Cortex of kidney (tissue), 1 donor: ENCODE results near the gene HLTF.
A peak's percentile ranks its signal among the peaks of the same experiment; 100 is the strongest.
"Not testable (repeated sequence)": the region's sequence is repeated elsewhere in the genome, so short reads cannot be mapped to it uniquely, and the experiment has no call there.

Experiments used
- DNase-seq: peaks from one replicate; lab custom pipeline; 2025; lab: John Stamatoyannopoulos, UW

The HLTF gene

GRCh38 chr3:149086232-149086988 lies at the start of gene HLTF:
TSS of gene HLTF (minus strand) at chr3:149086533. CDS start at chr3:149086336, 197 bp downstream.
- DNase-seq = peak; percentile 16

GRCh38 chr3:149134575-149134974 lies 48.2 kb upstream of the HLTF start:
- no peak for DNase-seq

- no peak for DNase-seq
Measured at GRCh38 chr3:149131589-149131988, 45.3 kb upstream of the HLTF start.

- peak; percentile 16 for DNase-seq
Measured at GRCh38 chr3:149129326-149130205, 43.2 kb upstream of the HLTF start, which contains the start of gene HPS3. TSS of gene HPS3 (plus strand) at chr3:149129638. CDS start at chr3:149129724, 86 bp downstream.

GRCh38 chr3:149128821-149129220 lies 42.5 kb upstream of the HLTF start:
- no peak for DNase-seq

- DNase-seq = no peak
Measured at GRCh38 chr3:149122721-149123578, 36.6 kb upstream of the HLTF start.

- DNase-seq = no peak
Measured at GRCh38 chr3:149120051-149120972, 34.0 kb upstream of the HLTF start.

- no peak for DNase-seq
Measured at GRCh38 chr3:149119466-149119865, 33.1 kb upstream of the HLTF start.

- no peak for DNase-seq
Measured at GRCh38 chr3:149118724-149119123, 32.4 kb upstream of the HLTF start.

GRCh38 chr3:149115114-149115513 lies 28.8 kb upstream of the HLTF start:
- no peak for DNase-seq

GRCh38 chr3:149114458-149114857 lies 28.1 kb upstream of the HLTF start:
- DNase-seq = no peak

GRCh38 chr3:149104484-149104883 lies 18.2 kb upstream of the HLTF start:
- no peak for DNase-seq

GRCh38 chr3:149101641-149102040 lies 15.3 kb upstream of the HLTF start:
- no peak for DNase-seq

- no peak for DNase-seq
Measured at GRCh38 chr3:149101154-149101553, 14.8 kb upstream of the HLTF start.

GRCh38 chr3:149097987-149098386 lies 11.7 kb upstream of the HLTF start:
- DNase-seq = not testable (repeated sequence)

- no peak for DNase-seq
Measured at GRCh38 chr3:149095487-149095886, 9.2 kb upstream of the HLTF start.

- DNase-seq = no peak
Measured at GRCh38 chr3:149091983-149092382, 5.7 kb upstream of the HLTF start.

- DNase-seq = no peak
Measured at GRCh38 chr3:149090907-149091306, 4.6 kb upstream of the HLTF start.

- no peak for DNase-seq
Measured at GRCh38 chr3:149090461-149090860, 4.1 kb upstream of the HLTF start.

- no peak for DNase-seq
Measured at GRCh38 chr3:149089395-149089794, 3.1 kb upstream of the HLTF start.

GRCh38 chr3:149087208-149087607 lies 875 bp upstream of the HLTF start:
- no peak for DNase-seq
